NCI-H446 treated with DMSO at 0.1 percent for 48 hours (cell line): ENCODE results near the gene CHERP.

Experiments used
- DNase-seq: peaks from one replicate; lab custom pipeline; 2025; lab: John Stamatoyannopoulos, UW

The CHERP gene, protein sequence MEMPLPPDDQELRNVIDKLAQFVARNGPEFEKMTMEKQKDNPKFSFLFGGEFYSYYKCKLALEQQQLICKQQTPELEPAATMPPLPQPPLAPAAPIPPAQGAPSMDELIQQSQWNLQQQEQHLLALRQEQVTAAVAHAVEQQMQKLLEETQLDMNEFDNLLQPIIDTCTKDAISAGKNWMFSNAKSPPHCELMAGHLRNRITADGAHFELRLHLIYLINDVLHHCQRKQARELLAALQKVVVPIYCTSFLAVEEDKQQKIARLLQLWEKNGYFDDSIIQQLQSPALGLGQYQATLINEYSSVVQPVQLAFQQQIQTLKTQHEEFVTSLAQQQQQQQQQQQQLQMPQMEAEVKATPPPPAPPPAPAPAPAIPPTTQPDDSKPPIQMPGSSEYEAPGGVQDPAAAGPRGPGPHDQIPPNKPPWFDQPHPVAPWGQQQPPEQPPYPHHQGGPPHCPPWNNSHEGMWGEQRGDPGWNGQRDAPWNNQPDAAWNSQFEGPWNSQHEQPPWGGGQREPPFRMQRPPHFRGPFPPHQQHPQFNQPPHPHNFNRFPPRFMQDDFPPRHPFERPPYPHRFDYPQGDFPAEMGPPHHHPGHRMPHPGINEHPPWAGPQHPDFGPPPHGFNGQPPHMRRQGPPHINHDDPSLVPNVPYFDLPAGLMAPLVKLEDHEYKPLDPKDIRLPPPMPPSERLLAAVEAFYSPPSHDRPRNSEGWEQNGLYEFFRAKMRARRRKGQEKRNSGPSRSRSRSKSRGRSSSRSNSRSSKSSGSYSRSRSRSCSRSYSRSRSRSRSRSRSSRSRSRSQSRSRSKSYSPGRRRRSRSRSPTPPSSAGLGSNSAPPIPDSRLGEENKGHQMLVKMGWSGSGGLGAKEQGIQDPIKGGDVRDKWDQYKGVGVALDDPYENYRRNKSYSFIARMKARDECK

DNA sequence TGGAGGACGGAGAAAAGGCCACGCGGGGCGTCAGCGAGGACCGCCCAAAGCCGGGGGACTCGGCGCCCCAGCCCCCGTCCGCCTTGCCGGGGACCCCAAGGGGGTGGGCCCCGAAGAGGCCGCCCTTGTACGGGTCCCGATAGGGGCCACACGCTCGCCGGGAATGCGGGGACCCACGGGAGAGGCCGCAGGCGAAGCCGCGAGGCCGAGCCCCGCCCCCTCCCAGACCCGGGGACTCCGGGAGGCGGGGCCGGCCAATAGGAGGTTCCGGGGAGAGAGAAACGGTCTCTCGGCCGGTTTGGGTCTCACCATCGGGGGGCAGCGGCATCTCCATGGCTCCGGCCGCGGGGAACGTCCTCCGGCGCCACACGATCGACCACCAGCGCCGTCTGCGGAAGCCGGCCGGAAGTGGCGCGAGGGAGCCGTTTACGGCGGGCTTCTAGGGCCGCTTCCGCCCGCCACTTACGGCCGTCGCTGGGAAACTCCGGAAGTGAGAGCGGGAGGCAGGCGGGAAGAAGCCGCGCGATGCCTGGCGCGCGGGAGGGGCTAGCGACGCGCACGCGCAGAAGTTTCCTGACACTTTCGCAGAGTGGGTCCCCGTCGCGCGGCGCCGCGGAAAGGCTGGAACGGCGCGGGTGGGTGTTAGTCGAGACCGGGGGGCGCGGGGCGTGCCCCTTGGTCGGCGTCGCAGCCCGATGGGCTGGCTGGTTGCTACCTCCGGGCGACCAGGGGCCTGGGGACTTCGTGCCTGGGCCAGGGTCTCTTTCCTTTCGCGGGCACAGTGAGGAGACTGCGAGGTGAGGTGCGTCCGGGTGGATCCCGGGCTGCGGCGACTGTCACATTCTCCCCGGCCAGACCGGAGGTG, at the start of gene CHERP:
Gene CHERP (minus strand): TSS at position 393 of the 865 bp plus-strand sequence. CDS start 59 bp downstream, at position 334.
- DNase-seq = peak; percentile 93

DNA sequence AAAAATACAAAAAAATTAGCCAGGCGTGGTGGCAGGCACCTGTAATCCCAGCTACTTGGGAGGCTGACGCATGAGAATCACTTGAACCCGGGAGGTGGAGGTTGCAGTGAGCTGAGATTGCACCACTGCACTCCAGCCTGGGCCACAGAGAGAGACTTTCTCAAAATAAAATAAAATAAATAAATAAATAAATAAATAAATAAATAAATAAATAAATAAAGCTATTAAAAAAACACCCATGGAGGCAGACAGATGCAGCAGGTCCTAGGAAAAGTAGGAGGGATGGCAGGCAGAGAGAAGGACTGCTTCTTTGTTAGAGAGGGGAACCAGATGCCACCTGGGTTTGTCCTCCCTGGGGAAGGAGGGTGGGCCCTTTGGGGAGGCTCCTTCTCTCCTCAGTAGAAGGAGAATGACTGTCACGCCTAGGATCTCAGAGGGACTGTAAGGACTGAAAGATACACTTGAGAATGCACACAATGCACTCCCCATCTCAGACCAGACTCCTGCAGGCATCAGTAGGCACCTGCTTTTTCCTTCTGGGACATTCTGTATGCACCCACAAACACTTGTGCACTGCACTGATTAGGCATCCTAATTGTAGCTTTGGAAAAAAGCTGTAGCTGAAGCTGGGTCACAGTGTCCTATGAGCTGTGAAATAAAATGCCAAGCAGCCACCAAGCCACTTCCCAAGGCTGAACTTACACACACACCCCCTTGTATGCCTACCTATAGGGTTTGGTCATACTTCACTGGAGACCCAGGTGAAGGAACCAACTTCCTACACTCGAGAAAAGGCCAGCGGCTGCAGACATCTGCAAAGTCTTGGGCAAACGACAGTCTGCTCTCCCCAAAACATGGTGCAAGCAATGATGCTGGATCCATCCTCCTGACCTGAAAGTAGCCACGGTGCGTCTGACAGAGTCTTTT, 48.9 kb upstream of the CHERP start:
- no peak for DNase-seq

DNA sequence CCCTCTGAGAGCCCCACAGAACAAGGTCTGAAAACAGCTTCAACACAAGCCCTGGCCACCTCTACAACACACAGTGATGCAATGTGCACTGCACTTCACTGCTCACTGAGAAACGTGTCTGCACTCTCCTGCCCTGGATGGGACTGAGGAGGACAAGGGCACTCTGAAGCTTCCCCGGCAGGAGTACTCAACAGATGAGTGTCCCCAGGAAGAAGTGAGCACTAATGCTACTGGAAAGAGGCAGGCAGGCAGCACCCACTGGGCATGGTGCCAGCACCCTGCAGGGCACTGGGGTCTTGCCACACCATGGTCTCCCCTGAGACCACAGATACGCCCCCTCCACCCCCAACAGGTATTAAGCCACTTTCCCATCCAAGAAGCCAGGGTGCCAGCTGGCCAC, 47.7 kb upstream of the CHERP start:
- no peak for DNase-seq

DNA sequence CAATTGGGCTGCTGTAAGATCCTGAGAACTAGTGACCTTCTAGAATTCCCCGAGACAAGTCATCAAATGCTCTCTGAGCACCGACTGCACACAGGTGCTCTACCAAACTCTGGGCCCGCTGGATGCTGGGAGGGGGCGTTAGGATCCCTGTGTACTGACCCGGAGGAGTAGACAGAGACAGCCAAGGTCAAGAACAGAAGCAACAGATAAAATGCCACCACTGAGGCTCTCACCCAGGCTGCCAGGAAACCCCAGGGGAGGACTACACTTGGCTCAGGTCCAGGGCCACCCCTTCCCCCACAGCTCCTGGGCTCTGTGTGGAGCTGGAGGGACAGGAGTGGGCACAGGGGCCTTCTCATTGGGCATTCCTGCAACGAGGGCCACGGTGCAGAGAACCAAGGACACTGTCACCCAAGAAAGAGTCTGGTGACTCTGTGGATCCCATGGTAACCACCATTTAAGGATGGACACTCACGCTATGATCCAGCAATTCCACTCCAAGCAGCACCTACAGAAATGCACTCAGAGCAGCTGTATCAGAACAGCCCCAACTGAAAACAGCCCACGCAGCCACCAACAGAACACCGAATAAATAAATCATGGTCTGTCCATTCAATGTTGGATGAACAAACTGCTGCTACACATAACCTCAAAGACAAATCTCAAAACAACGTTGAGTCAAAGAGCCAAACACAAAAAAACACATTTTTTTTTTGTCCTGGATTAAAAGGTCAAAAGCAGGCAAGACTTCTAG, 46.8 kb upstream of the CHERP start:
- no peak for DNase-seq

DNA sequence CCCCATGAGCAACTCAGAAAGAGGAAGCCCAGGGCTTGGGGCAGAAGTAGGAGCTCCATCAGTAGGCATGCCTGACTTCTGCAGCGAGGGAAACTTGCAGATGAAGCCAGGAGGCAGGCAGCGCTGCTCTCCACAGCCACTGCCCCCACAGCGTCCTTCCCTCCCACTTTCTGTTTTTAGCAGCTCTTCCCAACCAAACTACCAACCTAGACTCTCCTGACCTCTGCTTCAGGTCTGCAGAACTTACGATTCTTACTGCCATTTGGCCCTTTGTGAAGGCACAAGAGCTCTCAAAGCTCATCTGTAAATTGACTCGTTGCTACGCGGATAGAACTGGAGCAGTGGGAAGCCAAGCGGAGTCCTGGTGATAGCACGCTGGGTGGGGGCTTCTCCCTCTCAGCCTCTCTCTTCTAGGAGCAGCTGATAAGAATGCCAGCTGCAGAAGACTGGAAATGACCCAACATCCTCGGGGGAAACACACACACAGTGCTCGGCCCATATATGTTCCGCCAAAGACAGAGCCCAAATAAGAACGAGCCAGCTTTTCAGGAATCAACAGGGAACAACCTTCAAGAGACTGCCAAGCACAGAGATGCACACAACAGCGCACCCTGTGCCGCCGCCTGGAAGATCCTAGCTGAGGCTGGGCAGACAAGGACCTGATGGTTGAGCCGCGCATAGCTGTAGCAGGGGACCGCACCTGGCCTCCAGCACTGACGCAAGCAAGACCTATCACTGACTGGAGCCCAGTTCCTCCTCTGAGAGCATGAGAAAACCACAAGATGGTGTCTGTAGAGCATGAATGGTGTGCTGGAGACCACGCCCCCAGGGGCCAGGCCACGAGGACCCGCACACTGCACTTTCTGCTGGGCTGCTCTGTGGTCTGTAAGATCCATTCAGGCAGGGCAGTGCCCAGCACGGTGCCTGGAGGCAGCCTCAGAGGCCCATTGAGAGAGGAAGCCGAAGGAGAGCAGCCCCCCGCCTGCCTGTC, 45.9 kb upstream of the CHERP start:
- DNase-seq = no peak

DNA sequence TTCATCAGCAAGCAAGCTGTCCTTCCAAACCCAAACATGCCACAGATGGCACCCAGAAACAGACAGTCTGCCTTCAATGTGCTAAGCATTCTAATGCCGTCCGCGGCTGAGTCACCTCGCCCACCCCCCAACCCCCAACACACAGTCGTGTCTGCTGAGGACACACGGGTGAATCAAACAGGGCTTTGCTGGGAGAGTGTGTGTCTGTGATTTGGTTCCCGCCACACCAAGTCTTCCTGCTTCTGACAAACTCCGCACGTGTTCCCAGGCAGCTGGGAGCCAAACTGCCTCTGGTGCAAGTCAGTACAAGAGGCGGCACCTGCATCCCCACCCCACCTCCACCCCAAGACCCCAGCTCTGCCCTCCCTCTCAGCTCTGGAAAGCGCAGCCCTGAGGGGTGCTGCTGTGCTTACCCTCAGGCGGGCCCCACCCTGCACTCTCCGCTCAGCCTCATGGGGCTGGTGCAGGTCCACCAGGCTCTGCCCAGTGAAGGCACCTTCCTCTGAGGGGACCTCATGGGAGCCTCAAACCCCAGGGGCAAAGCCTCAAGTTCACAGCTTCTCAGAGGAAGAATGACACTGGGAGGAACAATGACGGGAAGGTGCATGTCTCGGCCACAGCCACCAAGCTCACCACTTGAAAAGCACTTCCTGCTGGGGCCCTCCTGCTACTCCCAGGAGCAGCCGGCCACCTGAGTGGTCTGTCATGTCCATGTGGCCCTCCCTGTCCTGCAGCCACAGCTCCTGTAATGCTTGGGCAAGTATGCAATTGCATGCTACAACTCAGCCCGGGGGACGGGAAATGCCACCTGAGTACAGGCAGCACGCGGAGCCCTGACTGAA, 45.0 kb upstream of the CHERP start:
- no peak for DNase-seq

DNA sequence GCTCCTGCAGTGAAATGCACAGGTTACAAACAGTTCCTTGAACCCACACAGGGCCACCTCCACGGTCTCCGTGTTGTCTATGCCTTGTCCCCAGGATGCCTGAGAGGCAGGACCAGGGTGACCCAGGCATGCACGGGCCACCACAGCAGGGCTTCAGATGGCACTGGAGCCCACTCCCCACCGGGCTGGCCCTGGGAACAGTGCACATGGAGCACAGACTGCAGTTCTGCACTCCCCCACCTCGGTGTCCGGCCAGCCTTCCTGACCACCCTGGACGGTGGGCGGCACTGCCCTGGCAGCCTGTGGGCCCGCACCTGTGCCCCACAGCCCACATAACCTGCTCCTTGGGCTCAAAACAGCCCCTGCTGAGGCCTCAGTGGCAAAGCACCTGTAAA, 44.2 kb upstream of the CHERP start:
- DNase-seq = no peak

DNA sequence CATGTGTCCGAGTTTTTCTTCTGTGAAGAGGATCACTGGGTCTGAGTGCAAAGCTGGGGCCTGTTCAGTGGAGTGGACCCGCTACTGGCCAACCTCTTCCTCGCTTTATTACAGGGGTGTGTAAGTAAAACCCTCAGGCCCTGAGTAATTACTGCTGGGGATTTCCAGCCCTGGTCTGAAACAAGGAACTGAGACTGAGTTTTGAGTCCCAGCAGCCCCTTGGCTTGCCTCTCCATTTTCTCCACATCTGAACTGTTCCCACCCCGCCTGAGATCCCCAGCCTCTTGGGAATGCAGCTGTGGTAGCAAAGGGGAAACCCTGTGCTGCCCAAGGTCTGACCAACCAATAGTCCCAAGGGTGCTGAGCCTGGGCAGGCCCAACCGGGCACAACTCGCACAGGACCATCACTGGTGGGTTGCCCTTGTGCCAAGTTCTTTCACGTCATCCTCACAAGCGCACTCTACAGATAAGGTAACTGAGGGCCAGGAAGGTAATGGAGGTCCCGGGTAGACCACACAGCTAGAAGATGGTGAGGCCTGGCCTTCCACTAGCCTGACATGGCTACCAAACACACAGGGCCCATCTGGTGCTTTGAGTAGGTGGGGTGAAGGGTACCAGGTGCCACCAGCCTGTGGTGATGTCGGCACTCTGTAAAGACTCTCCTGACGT, 43.7 kb upstream of the CHERP start:
- DNase-seq = no peak

DNA sequence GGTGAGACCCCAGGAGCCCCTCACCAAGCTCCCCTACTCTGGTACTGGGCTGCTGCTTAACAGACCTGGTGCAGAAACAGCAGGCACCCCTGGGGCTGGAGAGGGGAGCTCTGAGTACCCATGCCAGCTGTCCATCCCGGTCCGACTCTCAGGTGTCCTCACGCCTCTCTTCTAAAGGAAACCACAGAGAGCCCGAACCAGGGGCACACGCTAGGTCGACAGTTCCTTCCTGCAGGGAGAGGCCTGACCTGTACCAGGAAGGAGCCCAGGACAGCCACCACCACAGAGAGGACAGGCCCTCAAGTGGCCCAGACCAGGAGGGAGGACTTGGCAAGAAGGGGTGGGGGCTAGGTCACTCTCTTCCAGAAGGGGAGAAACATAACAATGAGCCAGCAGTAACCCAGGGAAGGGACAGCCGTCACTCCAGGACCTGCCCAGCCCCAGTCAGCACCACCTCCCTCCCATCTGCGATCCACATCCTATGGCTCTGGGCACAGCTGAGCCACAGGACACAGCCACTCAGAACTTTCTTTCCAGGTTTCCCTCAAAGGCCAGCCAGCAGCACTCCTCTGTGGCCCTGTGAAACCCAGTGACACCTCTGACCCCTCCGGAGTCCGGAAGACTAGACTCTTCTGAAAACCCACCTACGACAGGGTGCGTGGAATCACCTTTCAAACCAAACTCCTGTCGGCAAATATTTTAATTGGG, 43.0 kb upstream of the CHERP start:
- no peak for DNase-seq

DNA sequence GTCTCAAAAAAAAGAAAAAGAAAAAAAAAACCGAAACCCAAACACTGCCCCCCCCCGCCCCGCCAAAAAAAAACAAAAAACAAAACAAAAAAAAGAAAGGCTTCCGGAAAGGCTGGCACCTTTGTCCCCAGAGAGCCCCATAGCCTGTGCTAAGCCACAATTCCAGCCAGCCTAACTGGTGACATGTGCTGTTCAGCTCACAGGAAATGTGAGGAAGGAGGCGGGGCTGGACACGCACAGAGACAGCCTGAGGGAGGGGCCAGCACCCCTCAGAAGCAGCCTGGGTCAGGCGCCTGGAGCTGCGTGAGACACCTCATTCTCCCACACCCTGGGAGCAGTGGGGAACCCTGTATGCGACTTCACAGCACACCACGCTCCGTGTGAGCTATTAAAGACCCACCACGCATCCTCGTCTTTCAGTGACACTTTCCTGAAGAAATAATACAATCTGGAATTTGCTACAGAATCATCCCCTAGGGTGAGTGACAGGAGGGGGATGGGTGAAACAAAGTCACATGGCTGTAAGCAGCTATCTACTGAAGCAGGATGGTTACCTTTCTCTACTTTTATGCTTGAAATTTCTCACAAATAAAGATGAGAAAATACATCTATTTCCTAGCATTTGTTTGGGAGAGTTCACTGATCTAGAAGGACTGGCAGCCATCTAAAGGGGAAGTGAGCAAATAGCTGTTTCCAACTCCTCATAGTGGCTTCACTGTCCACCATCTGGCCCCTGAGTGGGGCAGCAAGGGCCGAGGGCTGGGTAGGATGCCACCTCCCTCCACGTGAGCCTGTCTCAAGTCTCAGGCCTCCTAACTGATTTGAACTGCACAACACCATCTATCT, 42.2 kb upstream of the CHERP start:
- no peak for DNase-seq

DNA sequence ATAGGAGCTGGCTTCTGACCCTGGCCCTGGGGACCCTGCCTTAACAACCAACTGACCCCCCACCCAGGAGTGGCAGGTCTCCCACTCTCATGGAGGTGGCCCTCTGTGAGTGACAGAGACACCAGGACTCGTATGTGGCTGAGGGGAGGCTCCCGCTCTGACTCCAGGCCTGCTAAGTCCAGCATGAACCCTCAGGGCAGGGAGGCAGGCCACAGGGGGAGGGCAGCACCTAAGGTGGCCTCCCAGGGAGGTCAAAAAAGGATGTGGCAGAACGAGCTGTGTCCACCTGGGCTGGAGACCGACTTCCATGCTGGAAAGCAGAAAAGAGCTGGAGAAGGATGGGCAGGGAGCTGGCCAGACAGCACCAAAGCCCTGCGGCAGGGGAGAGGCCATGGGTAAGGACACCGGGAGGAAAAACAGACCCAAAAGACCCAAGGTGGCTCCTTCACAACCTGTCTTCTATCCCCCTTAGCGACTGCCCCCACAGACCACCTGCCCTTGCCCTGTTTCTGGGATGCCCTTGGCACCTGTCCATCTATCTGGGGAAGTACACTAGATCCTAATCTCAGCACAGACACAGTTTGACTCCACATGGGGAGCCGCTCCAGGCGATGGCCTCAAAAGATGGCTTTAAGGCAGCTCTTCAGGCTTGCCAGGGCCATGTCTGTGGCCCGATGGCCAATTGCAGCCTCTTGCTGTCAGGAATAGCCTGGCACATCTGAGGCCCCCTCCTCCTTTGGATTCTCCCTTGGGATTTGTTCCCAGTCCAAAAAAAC, 40.4 kb upstream of the CHERP start:
- DNase-seq = no peak

DNA sequence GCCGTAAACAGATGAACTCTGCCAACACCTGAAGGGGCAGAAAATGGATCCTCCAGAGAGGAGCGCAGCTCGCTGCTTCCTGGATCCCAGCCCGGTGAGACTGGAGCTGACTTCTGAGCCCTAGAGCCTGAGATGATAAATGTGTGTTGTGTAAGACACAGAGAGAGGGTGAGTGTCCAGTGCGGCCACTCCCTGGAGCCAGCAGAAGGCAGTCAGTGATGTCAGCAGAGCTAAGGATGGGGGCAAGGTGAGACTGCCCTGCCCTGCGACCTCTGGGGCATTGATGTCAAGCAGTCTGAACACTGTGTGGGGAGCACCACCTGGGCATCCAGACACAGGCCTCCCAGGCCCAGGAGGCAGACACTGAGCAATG, 39.7 kb upstream of the CHERP start:
- no peak for DNase-seq

DNA sequence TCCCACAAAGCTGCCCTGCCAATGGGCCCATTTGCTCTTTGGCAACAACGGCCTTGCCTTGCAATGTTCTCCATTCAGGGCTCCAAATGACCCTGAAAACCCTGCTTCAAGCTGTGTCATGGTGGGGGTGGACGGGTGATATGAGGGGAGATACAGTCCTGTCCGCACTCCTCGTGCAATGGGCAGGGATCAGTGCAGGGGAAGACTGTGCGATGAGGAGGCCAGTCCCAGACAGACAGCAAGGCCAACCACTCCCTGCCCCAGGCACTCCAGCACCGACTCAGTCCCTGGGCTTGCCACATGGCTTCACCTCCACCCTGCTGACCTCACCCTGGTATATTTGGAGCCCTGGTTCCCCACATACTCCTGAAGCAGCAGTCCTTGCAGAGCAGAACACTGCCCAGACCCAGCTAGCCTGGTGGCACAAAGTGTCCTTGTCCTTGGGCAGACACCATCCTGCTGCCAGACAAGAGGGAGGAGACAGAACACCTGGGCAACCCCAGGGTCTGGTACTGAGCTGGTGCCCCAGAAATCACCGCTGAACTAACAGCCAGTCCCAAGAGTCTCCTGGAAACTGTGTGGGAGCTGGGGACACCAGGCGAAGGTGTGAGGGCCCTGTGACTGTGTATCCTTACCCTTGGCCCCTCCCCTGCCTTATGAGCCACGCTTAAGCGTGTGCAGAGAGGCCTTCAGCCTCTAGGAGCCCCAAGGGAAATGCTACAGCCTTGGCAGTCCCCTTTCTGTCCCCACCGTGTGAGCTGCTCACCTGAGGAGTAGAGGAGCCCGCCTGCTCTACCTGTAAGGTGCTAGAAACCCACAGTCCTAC, 39.1 kb upstream of the CHERP start:
- DNase-seq = no peak

DNA sequence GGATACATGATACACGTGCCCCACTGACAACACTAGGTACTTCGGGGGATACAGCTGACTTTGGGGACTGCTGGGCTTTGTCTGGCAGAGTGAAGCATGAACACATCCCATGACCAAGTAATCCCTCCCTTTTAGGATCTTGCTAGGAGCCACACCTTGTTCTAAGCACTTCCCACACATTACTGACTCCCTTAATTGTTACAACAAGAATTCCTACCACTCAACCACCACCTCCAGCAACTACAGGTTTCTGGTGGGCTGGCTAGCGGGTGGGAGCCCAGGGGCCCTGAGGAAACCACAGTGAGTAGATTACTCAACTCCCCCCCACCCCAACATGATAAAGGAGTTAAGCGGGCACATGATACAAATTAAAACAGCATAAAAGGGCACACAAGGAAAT, 37.1 kb upstream of the CHERP start:
- no peak for DNase-seq
